LNCAP (cell line): ENCODE measurements around the gene LTBP1.

ENCODE experiments used
- CTCF ChIP-seq: fragments of 450-650 bp; IDR thresholded peaks from 2 replicates; pipeline ENCODE4 v1.5.1; 2017; ENCODE audit warnings: mild to moderate bottlenecking

LTBP1 gene

DNA sequence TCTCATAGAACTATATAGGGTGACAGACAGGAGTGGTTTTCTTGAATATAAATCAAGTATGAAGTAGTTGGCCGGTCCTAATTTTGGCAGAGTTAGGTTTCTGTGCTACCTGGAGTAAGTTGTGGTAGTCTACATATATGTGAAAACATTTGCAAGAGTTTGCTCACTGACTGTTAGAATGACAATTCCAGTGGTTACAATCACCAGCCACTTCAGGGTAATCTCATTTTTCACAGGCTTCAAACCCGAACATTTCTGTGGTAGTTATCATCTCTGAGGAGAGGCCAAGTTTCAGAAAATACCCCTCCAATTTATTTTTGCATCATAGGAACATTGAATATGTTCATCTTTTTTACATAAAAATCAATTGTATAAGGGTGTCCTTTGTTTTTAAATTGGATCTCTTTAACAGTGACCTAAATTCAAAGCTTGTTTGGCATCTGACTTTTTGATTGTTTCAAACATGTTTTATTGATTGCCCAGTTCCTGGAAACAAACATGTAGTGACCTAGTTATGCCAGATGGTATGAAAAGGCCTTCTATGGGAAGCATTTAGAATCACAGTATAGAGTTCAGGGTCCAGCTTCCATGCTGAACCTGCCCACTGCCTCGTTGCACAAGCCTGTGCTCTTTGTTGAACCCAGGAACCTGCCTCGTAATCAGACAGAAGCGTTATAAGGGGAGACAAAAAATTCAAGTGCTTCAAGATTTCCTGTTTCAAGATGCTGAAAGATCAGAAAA lies 250.6 kb downstream of the LTBP1 start:
- TF ChIP-seq CTCF = no peak

DNA sequence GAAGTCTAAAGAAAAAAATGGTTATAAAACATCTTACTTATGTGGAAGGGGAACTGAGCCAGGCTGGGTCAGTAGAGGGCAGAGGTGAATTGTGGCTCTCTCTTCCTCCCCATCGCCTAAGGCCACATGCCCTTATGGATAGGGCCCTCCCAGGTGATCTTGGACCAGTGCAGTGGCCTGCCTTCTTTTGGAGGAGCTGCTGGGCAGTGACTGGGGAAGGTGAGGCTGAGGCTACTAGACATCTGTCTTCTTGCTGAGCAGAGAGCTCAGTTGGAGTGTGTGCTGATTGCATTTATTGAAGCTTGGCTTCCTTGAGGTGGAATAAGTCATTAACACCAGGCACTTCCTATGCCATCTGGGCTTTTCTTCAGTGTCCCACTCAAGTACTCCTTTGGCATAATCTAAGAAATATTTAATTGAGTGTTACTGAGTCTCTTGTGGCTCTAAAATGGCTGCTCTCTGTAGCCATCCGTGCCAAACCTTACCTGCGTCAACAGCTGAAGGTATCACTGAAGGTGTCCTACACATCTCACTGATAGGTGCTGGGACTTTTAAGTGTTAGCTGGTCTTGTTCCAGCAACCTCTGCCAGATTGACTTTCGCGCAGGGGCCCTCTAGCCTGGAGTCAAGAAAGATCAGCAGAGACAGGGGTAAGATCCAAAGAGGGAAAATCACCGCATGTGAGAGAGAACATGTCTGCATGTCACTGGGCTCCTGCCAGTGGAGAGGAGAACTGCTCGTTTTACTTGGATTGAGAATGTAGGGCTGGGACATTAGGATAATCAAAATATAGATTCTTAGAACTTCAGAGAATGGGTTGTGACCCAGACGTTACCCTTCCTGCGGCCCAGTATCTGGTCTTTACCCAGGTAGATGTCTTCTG lies 256.1 kb downstream of the LTBP1 start:
- TF ChIP-seq CTCF = no peak

DNA sequence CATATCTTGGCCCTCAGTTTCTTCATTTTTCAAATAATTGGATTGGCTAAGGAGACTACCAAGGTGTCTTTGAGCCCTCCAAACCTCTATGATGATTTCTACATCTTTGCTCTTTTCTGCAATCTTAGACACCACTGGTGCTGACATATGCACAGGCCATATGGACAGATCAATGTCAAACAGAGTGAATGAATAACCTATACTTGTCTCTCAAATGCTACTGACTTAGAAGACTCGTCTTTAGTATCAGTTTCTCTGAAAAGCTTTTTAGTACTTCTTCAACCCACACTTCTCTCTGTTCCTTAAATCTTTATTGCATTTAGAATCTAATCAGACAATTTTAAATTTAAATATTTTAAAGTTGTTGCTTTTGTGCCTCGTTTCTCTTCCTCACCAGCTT lies 258.2 kb downstream of the LTBP1 start:
- no peak for TF ChIP-seq CTCF

DNA sequence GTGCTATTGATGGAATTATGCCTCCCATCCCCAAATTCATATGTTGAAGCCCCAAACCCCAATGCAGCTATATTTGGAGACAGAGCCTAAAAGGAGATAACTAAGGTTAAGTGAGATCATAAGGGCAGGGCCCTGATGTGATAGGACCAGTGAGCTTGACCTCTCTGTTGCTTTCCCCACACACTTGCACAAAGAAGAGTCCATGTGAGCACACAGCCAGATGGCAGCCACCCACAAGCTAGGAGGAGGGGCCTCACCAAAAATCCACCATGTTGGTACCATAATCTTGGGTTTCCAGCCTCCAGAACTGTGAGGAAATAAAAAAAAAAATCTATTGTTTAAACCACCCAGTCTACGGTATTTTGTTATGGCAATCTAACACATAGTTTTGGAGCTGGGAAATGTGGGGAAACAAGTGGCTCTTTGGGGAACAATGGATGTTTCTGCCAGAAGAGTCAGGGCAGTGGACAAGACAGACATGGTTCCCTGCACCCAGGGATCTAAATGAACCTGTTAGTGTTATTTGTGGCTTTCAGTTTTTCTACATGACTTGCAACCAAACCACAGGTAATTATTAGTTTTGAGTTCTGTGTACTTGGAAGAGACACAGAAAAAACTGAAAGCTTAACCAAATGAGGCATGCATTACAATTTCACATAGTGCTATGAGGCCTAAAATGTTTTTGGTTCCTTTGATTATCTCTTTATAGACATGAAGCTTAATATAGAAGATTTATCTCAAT lies 259.1 kb downstream of the LTBP1 start:
- no peak for TF ChIP-seq CTCF

GRCh38 chr2:33207151-33207740 lies 260.5 kb downstream of the LTBP1 start:
- TF ChIP-seq CTCF = no peak

DNA sequence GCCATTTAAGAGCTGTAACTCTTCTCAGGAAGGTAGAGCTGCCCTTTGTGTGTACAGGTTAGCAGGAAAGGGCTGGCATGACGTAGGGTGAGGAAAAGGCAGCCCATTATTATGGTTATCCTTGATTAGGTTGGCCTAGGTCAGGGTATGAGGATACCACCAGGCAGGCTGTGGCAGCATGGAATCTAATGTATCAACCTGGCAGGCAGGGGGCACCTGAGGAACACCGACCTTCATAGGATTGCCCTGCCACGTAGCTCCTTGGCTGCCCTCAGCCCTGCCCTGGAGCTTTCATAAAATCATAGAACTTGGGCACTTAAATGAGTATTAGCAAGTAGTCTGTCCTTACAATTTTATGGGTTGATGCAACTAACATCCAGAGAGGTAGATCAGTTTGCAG lies 261.6 kb downstream of the LTBP1 start:
- TF ChIP-seq CTCF = no peak

- no peak for TF ChIP-seq CTCF
Measured at GRCh38 chr2:33209976-33210375, 263.2 kb downstream of the LTBP1 start.
